Effector CD8-positive, alpha-beta T cell (primary cell): Measurements from ENCODE around the gene BATF2.

ENCODE experiments used
- DNase-seq: peaks from one replicate; lab custom pipeline; 2025; lab: John Stamatoyannopoulos, UW

Gene BATF2

GRCh38 chr11:64969209-64969608, 27.6 kb downstream of the BATF2 start:
- DNase-seq = no peak

GRCh38 chr11:64967375-64967774, 29.4 kb downstream of the BATF2 start:
- no peak for DNase-seq

GRCh38 chr11:64963072-64963631, 33.6 kb downstream of the BATF2 start:
- DNase-seq = no peak

- DNase-seq = no peak
Measured at GRCh38 chr11:64960719-64961118, 36.1 kb downstream of the BATF2 start.

- DNase-seq = no peak
Measured at GRCh38 chr11:64959498-64959897, 37.3 kb downstream of the BATF2 start.

GRCh38 chr11:64954201-64954600, 42.6 kb downstream of the BATF2 start:
- DNase-seq = no peak

- no peak for DNase-seq
Measured at GRCh38 chr11:64951529-64951928, 45.2 kb downstream of the BATF2 start.

GRCh38 chr11:64947208-64947814, 49.5 kb downstream of the BATF2 start:
- no peak for DNase-seq
